Fibroblast of peridontal ligament (primary cell): ENCODE measurements around the gene HBS1L.
"Not testable (repeated sequence)": the region's sequence is repeated elsewhere in the genome, so short reads cannot be mapped to it uniquely, and the experiment has no call there.

Source experiments
- DNase-seq: peaks from one replicate; pipeline ENCODE4 v3.0.0-alpha.2; 2010; ENCODE audit errors: extremely low read depth

The HBS1L gene

DNA sequence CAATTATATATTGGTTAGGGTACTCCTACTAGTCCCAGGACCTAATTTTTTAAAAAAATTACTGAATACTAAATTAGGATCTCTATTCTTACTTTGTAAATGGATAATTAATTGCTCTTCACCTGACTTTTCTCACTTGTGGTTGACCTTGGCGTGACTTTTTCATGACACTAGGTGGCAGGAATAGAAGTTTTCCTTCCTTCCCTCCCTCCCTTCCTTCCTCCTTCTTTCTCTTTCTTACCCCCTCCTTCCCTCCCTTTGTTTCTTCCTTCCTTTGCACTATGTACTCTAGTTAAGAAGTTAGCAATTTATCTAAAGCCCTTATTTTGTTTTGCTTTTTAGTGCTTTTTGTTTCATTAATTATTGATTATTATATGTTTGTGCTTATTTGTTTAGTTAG is 20.4 kb upstream of the HBS1L start:
- DNase-seq: no peak

DNA sequence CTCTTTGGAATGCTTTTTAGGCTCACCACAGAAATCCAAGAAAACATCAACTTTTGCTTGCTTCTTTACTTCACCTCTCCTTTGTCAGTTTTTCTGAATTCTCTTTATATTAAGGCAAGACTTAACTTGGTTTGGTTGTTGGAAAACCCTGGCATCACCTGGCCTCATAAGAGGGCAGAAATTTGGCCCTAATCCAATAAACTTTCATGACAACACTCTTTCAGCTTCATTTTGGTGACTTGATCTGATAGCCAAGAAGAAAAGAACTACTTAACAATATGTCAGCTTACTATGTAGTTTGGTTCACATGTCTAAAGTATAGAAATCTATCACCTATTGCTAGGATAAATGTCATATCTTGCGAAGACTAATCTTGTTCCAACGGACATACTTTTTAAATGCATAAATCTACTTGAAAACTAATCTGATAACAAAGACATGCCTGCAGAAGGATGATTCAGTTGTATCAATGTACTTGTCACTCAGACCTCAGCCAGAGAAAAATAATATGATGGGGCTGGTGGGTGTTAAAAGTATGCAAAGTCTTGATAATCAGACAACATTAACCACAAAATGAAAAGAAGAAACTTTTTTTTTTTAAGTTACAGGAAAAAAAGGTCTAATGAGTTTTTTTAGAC is 19.3 kb upstream of the HBS1L start:
- no peak for DNase-seq

DNA sequence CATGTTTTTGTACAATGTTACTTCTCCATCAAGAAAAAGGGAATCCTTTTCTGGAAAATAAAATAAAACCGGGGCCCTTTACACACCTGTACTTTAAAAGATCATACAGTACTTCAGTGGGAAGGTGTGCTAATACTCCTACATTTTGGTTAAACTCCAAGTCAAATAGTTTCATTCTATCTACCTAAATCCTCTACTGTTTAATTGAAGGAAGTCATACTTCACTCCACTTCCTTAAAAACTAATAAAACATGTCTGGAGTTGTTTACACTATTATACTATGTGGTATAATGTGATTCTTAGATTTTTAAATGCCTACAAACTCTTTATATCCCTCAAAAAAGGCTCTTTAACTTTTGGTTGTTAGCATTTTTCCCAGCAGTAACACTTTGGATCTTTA is 18.6 kb upstream of the HBS1L start:
- DNase-seq: no peak

DNA sequence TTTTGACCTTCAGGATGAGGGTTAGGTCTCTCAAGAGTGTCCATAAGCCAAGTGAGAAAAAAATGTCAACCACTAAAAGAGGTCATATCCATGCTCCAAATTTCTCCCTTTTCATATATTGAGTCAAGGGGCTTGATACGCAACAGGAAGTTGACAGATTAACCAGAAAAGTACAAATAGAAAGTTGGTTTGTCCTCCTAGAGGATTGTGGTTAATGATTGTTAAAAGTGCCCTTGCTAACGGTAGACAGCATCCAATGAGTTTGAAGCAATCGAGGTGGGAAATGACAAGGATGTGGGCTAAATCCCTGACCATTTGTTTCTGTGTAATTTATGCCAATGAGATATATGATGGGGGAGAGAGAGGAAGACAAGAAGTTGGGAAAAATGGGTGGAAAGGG is 18.1 kb upstream of the HBS1L start:
- no peak for DNase-seq

DNA sequence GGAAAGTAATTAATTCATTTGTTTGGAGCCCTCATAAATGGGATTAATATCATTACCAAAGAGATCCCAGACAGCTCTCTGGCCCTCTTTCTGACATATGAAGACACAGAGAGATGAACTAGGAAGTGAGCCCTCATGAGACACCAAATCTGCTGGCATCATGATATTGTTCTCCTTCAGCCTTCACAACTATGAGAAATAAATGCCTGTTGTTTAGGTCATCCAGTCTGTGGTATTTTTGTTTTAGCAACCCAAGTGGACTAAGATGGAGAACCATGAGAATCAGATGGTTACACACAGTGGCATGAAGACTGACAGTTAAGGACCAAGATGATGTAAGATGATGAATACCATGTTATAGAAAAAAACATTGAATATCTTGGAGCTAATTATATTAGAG is 16.9 kb upstream of the HBS1L start:
- no peak for DNase-seq

DNA sequence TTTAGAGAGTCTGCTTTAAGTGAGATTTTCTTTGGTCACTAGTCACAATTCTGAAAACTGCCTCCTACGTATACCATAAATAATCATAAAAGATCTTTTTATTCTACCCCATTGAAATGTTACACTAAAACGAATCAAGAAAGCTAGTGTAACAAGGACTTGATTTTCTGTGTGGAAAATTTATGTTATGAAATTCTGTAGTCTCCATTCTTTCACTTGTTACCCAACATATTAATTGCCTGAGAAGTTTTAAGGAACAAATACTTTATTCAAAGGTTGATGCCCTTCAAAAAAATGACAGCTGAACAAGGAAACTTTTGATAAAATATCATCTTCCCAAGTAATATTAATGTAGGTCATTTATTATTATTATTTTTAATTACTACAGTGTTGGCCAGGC is 13.3 kb upstream of the HBS1L start:
- DNase-seq: no peak

DNA sequence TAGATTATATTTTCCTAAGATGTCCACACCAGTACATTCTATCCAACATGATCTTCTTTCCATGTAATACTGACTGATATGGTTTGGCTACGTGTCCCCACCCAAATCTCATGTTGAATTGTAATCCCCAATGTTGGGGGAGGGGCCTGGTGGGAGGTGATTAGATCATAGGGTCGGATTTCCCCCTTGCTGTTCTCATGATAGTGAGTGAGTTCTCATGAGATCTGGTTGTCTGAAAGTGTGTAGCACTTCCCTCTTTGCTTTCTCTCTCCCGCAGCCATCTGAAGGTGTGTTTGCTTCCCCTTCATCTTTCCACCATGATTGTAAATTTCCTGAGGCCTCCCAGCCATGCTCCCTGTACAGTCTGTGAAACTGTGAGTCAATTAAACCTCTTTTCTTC is 12.2 kb upstream of the HBS1L start:
- DNase-seq: no peak

DNA sequence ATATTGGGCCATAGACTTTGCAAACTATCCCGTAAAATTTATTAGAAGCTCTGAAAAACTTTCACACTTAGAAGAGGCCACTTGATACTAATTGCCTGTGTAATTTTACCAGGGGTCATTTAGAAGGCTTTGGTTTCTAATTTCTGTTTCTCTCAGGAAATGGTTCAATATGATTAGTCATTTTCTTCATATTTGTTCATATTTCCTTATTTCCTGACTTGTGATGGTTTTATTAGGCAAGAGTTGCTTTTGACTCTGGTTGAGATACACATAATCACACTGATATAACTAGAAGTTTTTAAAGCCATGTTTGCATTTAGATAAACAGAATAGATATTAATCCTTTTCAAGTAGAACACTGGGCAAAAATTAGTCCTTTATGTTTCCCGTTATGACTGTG is 11.8 kb upstream of the HBS1L start:
- no peak for DNase-seq

DNA sequence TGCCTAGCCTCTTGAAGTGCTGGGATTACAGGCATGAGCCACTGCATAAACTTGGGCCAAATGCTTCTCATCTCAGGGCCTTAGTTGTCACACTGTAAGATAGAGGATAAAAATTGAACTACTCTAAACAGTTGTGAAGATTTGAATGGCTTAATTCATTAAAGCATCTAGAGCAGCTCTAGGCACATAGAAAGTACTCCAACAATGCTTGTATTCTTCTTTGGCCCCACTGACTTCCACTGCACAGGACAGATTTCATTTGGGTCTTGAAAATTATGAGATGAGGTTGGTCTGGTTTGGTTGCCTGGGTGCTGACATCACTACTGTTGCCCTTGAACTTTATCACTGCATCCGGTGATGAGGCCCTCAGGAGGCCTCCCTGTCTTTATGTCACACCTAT is 10.0 kb upstream of the HBS1L start:
- no peak for DNase-seq

DNA sequence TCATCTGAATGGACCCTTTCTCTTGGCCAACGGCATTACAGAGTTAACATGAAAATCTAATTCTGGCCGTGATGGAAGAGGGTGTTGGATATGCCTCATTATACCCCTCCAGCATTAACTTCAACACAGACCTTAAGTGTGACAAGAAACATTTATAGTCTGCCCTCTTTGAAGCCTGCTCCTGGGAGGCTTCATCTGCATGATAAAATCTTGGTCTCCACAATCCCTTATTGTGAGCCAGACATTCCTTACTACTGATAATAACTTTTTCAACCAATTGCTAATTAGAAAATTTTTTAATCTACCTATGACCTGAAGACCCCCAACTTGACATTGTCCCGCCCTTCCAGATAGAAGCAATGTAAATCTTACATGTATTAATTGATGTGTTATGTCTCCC is 9.3 kb upstream of the HBS1L start:
- DNase-seq: no peak

DNA sequence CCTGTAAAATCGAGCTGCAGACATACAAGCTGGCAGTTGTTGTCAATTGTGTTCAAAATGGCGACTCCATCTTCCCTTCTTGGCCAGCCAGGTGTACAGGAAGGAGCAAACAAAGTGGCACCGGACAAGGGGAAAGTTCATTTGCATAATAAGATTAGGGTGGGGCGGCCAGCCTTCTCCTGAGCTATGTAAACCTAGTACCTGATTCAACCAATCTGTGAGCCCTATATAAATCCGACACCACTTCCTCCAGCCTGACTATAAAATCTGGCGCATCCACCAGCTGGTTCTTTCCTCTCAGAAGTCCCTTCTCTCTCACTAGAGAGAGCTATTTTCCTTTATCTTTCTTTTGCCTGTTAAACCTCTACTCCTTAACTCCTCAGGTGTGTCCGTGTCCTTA is 8.1 kb upstream of the HBS1L start:
- no peak for DNase-seq

DNA sequence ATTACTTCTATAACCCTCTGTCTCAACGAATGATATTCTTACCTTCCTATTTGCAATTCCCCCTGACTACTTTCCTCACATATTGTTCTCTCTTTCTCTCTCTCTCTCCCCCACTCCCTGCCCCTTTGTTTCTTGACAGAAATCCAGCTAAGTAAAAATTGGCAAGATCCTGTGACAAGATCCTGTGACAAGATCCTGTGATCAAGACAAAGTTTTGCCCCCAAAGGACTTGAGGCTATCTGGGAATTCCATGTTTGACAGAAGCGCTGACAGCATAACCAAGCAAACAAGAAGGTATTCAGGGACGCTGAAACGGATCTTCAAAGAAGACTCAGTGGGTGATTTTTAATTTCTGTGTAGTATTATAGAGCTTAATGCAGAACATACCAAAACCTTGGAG is 5.5 kb upstream of the HBS1L start:
- DNase-seq: no peak

DNA sequence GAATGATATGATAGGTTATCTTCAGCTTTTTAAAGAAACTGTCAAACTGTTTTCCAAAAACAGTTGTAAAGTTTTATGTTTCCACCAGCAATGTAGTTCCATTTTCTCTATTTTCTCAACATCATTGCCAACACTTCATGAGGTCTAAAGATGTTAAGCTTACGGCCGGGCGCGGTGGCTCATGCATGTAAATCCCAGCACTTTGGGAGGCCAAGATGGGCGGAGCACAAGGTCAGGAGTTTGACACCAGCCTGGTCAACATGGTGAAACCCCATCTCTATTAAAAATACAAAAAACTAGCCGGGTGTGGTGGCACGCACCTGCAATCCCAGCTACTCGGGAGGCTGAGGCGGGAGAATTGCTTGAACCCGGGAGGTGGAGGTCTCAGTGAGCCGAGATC is 3.7 kb upstream of the HBS1L start:
- not testable (repeated sequence) for DNase-seq

DNA sequence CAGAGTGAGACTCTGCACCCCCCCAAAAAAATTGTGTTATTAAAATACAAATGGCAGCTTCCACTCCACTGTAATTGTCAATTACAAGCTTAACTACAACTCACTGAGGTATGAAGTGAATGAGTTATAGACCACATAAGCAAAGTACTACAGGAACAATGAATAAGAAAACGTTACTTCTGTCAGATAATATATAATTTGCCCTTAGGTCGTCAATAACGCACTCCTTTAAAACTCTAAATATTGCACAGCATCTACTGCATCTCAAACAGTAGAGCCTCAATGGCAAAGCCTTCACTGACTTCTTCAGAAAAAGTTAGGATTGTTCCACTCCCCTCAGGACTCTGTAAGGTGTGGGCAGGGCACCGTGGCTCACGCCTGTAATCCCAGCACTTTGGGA is 2.0 kb upstream of the HBS1L start:
- no peak for DNase-seq

DNA sequence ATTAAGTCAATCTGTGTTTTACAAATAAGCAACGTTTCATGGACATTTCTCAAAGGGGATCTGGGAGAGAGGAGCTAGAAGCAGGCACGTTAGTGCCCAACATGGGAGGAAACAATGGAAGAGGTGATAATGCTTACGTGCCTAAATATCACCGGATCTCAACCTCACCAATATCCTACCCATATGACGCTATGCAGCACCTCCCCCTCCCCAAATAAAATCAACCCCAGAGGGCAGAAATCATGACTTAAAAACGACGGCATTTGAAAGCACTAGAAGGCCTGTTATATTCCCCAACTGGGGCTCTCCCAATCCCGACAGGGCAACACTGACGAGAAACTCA is 425 bp downstream of the HBS1L start:
- peak; percentile 8 for DNase-seq

DNA sequence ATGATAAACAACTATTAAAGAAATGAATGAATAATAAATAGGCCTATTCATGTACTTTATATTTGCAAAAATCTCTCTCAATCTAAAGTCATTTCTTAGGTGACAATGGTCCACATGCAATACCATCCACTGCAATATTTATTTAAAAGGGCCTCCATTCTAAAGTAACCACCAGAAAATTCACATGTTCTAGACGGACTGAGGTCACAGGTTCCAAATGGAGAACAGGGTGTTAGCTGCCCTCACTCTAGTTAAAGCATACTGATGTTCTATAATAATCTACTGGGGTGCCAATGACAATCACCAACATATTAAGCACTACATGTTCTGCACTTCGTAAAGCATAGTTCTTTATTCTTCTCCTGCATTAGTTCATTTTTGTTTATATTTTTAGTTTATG is 1.2 kb downstream of the HBS1L start:
- DNase-seq: no peak

DNA sequence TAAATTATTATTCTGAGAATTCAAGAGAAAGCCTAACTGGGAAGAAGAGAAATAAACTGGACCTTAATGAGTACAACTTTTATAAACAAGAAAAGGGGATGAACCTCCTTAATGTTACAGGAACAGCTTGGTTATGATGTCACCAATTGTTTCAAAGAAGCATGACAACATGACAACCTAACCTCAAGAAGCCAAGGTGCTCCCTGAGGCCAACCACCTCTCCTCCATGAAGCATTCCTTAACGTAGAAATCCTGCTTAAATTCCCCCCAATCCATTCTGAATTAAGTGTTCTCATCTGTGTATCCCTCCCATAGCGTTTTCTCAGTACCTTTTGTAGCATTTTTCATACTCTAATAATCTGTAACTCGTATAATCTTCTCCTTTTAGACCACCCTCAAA is 1.7 kb downstream of the HBS1L start:
- no peak for DNase-seq

DNA sequence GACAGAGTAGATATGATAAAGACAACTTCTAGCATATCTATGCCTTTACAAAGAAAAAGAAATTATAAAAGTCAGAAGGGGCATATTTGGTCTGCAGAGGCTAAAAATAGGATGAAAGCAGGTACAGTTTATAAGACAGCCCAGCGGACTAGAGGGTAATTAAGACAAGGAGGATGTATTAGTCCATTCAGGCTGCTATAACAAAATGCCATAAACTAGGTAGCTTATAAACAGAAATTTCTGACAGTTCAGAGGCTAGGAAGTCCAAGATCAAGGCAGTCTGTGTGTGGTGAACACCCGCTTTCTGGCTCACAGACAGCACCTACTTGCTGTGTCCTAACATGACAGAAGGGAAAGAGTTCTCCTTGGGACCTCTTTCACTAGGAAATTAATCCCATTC is 5.7 kb downstream of the HBS1L start:
- DNase-seq: no peak

DNA sequence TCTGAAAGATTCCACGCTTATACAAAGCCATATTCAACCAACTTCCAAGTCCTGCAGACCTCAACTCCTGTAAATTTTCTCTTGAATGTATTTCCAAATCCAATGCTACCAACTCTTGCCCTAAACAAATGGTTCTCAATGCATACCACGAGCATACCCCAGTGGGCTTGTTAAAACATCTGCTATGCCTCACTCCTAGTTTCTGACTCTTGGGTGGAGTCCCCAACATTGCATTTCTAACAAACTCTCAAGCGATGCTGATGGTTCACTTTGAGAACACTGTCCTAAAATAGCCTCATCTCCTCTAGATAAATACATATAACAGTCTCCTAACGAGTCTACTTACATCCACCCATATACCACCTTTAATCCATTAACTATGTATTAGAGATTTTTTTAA is 7.3 kb downstream of the HBS1L start:
- DNase-seq: no peak

DNA sequence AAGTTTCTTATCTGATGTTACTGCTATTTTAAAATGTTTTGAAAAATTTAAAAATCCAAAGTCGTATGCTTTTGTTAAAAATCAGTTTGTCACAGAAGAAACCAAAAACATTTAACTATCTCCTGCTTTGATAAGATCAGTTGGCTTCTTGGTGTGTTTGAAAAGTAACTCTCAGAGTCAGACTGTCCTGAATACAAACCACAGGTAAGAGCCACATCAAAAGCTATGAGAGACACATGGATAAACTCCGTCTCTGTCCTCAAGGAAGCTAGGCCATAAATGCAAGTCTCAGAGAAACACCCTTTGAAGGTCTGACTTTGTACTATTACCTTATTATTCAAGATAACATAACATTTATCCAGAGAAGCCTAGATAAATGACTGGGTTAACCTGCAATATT is 7.7 kb downstream of the HBS1L start:
- no peak for DNase-seq

DNA sequence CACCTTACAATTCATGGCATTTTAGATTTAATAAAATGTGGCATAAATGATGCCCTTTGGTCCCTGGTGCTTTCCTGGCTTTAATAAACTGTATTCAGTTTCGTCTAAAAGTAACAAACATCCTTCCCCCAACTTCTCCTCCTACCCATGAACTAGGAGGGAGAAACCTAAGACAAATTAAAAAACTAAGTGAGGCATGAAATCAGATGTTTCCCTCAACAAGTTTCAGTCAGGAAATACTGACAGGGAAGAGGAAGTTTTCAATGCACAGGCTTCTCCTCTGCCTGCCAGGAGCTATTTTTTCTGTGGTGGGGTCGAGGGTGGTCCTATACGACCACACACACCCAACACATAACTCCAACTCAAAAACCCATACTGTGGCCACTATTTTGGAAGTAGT is 10.0 kb downstream of the HBS1L start:
- no peak for DNase-seq

DNA sequence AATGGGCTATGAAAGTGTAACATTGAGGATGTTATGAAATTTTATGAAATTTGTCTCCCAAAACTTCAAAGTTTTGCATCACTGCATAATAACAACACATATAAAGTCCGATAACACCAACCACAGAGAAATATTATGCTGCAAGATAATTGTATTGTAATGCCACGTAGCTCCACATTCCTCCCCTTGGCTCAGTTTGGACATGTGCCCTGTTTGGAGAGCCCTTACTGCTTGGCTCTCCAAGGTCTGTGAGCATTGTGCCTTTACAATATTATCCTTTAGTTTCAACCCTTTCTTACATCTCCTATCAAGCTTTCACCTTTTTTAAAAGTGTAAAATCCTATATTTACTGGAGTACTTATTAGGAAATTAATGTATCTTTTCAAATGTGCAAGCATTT is 10.8 kb downstream of the HBS1L start:
- no peak for DNase-seq

DNA sequence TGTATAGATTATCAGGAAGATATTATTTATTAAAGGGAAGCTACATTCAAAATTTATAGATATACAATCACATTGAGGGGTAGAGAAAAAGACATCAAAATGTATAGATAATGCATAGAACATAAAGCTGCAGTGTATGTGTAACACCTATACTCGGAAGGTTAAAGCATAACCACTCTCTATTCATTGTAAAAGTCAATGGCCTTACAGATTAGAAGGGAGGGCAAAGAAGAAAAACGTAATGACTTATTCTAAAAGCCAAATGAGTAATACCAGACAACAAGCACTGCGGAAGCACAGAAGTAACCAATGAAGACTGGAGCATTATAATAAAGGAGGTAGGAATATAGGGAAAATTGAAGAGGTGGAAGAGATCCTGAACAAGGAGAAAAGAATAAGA is 11.3 kb downstream of the HBS1L start:
- DNase-seq: no peak

DNA sequence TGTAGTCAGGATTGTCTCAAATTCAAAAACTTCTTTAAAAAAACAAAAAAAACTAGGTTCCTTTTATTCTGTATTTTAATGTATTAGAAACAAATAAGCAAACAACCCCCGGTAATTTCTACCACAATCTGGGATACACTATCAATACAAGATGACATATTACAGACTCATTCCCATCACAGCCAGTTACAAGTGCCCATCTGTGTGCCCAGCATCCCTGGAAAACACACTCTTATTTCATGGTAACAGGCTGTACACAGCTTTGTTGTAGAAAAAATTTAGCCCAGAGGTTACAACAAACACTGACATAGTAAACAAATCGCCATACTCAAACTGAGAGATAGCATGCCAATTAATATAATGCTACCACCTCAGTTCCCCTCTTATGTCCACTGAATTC is 16.3 kb downstream of the HBS1L start:
- DNase-seq: no peak

DNA sequence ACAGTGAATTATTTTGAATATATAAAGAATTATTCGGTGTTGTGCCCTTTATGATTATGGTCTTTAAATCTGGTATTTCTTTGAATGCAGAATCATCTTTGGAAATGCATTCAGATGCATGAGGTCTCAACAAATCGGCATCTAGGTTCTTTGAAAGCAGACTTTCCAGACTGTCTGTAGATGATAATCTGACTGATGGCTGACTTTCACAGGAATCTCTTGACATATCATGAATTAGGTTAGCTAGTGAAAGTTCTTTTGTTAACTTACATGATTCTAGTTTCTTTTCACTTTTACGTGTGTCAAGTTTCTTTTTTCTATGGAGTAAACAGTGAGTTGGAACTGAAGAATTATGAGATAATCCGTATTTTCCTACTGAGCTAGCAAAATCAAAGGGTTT is 17.1 kb downstream of the HBS1L start:
- DNase-seq: no peak
